A549 (cell line): Measurements from ENCODE around the gene RAP1GAP2. TPM values are rescaled to one million over a fixed set of nuclear protein-coding genes. Genes with fewer than 3 reads are reported as not detected.
A peak's percentile ranks its signal among the peaks of the same experiment; 100 is the strongest.

Experiments
- ATAC-seq, 2 experiments: fragments of 200-7000 bp in 1 of 2; fragments of >200 bp in 1 of 2; cut with Nextera tagmentation in 1 of 2; cut with Tn5 transposase in 1 of 2; 3 replicates each; pipeline versions ENCODE4 v1.8.0 to v1.9.1; 2018 to 2020; ENCODE audit warnings: mild to moderate bottlenecking in 1 of 2, moderate library complexity in 1 of 2
- CTCF ChIA-PET: fragments of 300-600 bp; sonication (Branson Sonifier 250); formaldehyde crosslinking; extraction: SDS; loops from one replicate; lab custom pipeline; 2021; ENCODE audit warnings: antibody characterized with exemption, inconsistent platforms; lab: Yijun Ruan, JAX
- POLR2A ChIA-PET: fragments of 350-600 bp; formaldehyde crosslinking; extraction: SDS; loops from one replicate; lab custom pipeline; 2021; ENCODE audit warnings: antibody characterized with exemption, inconsistent platforms; lab: Yijun Ruan, JAX
- DNase-seq, 2 experiments: peaks; one replicate each; pipeline versions ENCODE4 v3.0.0 to v3.0.0-alpha.2; 2011 to 2016; ENCODE audit warnings: low read depth in 1 of 2, low spot score in 1 of 2
- FAIRE-seq: peaks from 2 replicates; lab custom pipeline; 2011; peaks lifted over from hg19 to GRCh38; lab: Jason Lieb, UNC
- H3K27ac ChIP-seq, 2 experiments: fragments of >200 bp; sonication (Bioruptor Twin); formaldehyde crosslinking; 3 replicates each; pipeline ENCODE4 v1.5.1; 2016 to 2017
- H3K4me1 ChIP-seq: fragments of >200 bp; sonication (Bioruptor Twin); formaldehyde crosslinking; 3 replicates; pipeline ENCODE4 v1.6.1; 2016
- H3K4me2 ChIP-seq: fragments of >200 bp; sonication (Bioruptor Twin); formaldehyde crosslinking; 3 replicates; pipeline ENCODE4 v1.6.1; 2016
- H3K4me3 ChIP-seq: fragments of >200 bp; sonication (Bioruptor Twin); formaldehyde crosslinking; 3 replicates; pipeline ENCODE4 v1.5.1; 2016
- H3K9me3 ChIP-seq: fragments of >200 bp; sonication (Bioruptor Twin); formaldehyde crosslinking; 3 replicates; pipeline ENCODE4 v1.6.1; 2016
- ATOH8 ChIP-seq: fragments of 250-450 bp; sonication (Bioruptor Pico); IDR thresholded peaks from 2 replicates; pipeline ENCODE4 v1.5.0; 2020; ENCODE audit warnings: low read depth, mild to moderate bottlenecking, moderate library complexity
- BHLHE40 ChIP-seq: IDR thresholded peaks from 2 replicates; pipeline ENCODE4 v1.6.1; 2012; ENCODE audit warnings: low read depth, low read length, inconsistent platforms
- CBX2 ChIP-seq: fragments of 200-600 bp; sonication (generic); IDR thresholded peaks from 2 replicates; pipeline ENCODE4 v1.6.1; 2016; ENCODE audit warnings: low read depth, mild to moderate bottlenecking, borderline replicate concordance
- CTCF ChIP-seq: fragments of >200 bp; sonication (Bioruptor Twin); formaldehyde crosslinking; IDR thresholded peaks from 3 replicates; pipeline ENCODE4 v1.5.1; 2016
- EHF ChIP-seq: fragments of 250-450 bp; sonication (Bioruptor Pico); IDR thresholded peaks from 2 replicates; pipeline ENCODE4 v1.5.0; 2020; ENCODE audit warnings: mild to moderate bottlenecking
- ELK1 ChIP-seq: fragments of 150-350 bp; IDR thresholded peaks from 2 replicates; pipeline ENCODE4 v1.6.1; 2014; ENCODE audit warnings: low read depth, mild to moderate bottlenecking, low read length
- ESRRA ChIP-seq: fragments of 150-350 bp; IDR thresholded peaks from 2 replicates; pipeline ENCODE4 v1.6.1; 2014; ENCODE audit warnings: mild to moderate bottlenecking, low read length, borderline replicate concordance
- FOSB ChIP-seq: fragments of 250-450 bp; sonication (Bioruptor Pico); IDR thresholded peaks from 2 replicates; pipeline ENCODE4 v1.5.0; 2020; ENCODE audit warnings: mild to moderate bottlenecking, moderate library complexity
- FOSL2 ChIP-seq, 2 experiments: fragments of 450-650 bp in 1 of 2; fragments of >200 bp in 1 of 2; sonication (Bioruptor Twin) in 1 of 2; formaldehyde crosslinking; IDR thresholded peaks; 2 replicates each; pipeline versions ENCODE4 v1.5.0 to v1.6.1; 2016 to 2020; ENCODE audit warnings: mild to moderate bottlenecking in 1 of 2, moderate library complexity in 1 of 2
- HMGXB4 ChIP-seq: fragments of 250-450 bp; sonication (Bioruptor Pico); IDR thresholded peaks from 2 replicates; pipeline ENCODE4 v1.5.0; 2021; ENCODE audit warnings: mild to moderate bottlenecking, moderate library complexity, borderline replicate concordance
- HOXA7 ChIP-seq: fragments of 250-450 bp; sonication (Bioruptor Pico); IDR thresholded peaks from 2 replicates; pipeline ENCODE4 v1.5.0; 2020; ENCODE audit warnings: mild to moderate bottlenecking, moderate library complexity
- HOXB13 ChIP-seq: fragments of 250-450 bp; sonication (Bioruptor Pico); IDR thresholded peaks from 2 replicates; pipeline ENCODE4 v1.5.0; 2020; ENCODE audit warnings: low read depth, mild to moderate bottlenecking, moderate library complexity
- MAX ChIP-seq: IDR thresholded peaks from 2 replicates; pipeline ENCODE4 v1.6.1; 2012
- MYC ChIP-seq: IDR thresholded peaks from 2 replicates; pipeline ENCODE4 v1.6.1; 2012; ENCODE audit warnings: mild to moderate bottlenecking, inconsistent platforms, low read length, improper control_type of control experiment, borderline replicate concordance
- NFE2L2 ChIP-seq: fragments of 150-350 bp; conservative IDR thresholded peaks from 2 replicates; pipeline ENCODE4 v1.6.1; 2014; ENCODE audit warnings: low read length
- NPAS2 ChIP-seq: fragments of 250-450 bp; sonication (Bioruptor Pico); IDR thresholded peaks from 2 replicates; pipeline ENCODE4 v1.8.0; 2022; ENCODE audit warnings: mild to moderate bottlenecking, moderate library complexity, borderline replicate concordance
- NR3C1 ChIP-seq: fragments of >200 bp; sonication (Bioruptor Twin); formaldehyde crosslinking; IDR thresholded peaks from 3 replicates; pipeline ENCODE4 v1.6.1; 2017
- PBX3 ChIP-seq: IDR thresholded peaks from 2 replicates; pipeline ENCODE4 v1.6.1; 2012
- POLR2A ChIP-seq: IDR thresholded peaks from 2 replicates; pipeline ENCODE4 v1.6.1; 2012; ENCODE audit warnings: mild to moderate bottlenecking, low read length
- RAD21 ChIP-seq, 2 experiments: fragments of >200 bp in 1 of 2; sonication (Bioruptor Twin) in 1 of 2; formaldehyde crosslinking in 1 of 2; IDR thresholded peaks in 1 of 2; conservative IDR thresholded peaks in 1 of 2; 2 replicates in 1 of 2; 3 replicates in 1 of 2; pipeline ENCODE4 v1.6.1; 2012 to 2018; ENCODE audit warnings: inconsistent platforms in 1 of 2
- ZFP36 ChIP-seq: fragments of 450-650 bp; IDR thresholded peaks from 2 replicates; pipeline ENCODE4 v1.6.1; 2014; ENCODE audit warnings: borderline replicate concordance; ENCODE audit not compliant: partially characterized antibody
- WGBS: methylation state at CpG from one replicate; pipeline ENCODE4 v1.1.6; 2017; ENCODE audit errors: missing lambda C conversion rate; 5-methylcytosine and 5-hydroxymethylcytosine counted together
- polyA plus RNA-seq, 4 experiments: library from polyadenylated mRNA; depleted of rRNA in 3 of 4; stranded (reverse); fragments of >200 nt; fragmentation: RNase III in 1 of 4; extraction: RNeasy Plus Mini Kit Qiagen cat#74134 plus additional on column Dnase treatment in 1 of 4; gene quantifications; 2 replicates in 3 of 4; 3 replicates in 1 of 4; pipeline ENCODE4 v1.2.3, GENCODE V29; 2011 to 2017

RAP1GAP2 gene
- polyA plus RNA-seq, 2 of the 4 experiments (the other 2 are of a cell fraction), result 8.3 to 20.8 TPM

- no peak for TF ChIP-seq NPAS2
- no peak for TF ChIP-seq HOXA7 (CRISPR knock-in tag)
Observed at GRCh38 chr17:2947996-2948550, 151.8 kb downstream of the RAP1GAP2 start (continued).

GRCh38 chr17:2948721-2949468, 152.7 kb downstream of the RAP1GAP2 start:
- Histone ChIP-seq H3K4me2 (peak overlapping the region; percentile 51), H3K4me3 (no peak overlapping the region), H3K9me3 (no peaks in the 10 kb centered on the region), H3K27ac (peak overlapping the region; percentile 62 to 63; a peak in 5 of 6 replicates), H3K4me1 (peaks cover 28% of the 10 kb centered on the region)
- no peak for TF ChIP-seq PBX3
- 0 out of 2 replicates have a peak, but pooled peaks have one; percentile 1 for TF ChIP-seq NFE2L2
- ATAC-seq (peak; percentile 21 to 28; a peak in 5 of 6 replicates), DNase-seq (no peak), FAIRE-seq (no peak)
- 74% methylated on average over 19 of the region's 19 CpGs for WGBS
- ChIA-PET POLR2A (interaction anchor here (0.5 kb wide), 1 partner anchor 16 kb away, joined by 3 read pairs; no protein-coding TSS in a partner anchor), CTCF (interaction anchor here (1.0 to 2.5 kb wide), 7 partner anchors 10 to 163 kb away, joined by 3 to 20 read pairs (median 5); no protein-coding TSS in a partner anchor)

- peaks cover 32% of the 10 kb centered on the region for H3K4me1 ChIP-seq
- DNase-seq (peak; percentile 87 to 89), ATAC-seq (peak; percentile 87 to 94), FAIRE-seq (peak; percentile 77)
- POLR2A ChIA-PET, result interaction anchor here (0.5 kb wide), 2 partner anchors 17 to 1642 kb away, joined by 3 to 7 read pairs; no protein-coding TSS in a partner anchor
- H3K9me3 ChIP-seq, result no peaks in the 10 kb centered on the region
- H3K27ac ChIP-seq, result peak overlapping the region; percentile 62 to 63
- H3K4me2 ChIP-seq, result peak overlapping the region; percentile 51
- TF ChIP-seq HOXB13 (no peak), MYC (peak; percentile 70), BHLHE40 (no peak), ZFP36 (no peak), MAX (peak; percentile 79), FOSB (CRISPR knock-in tag) (no peak), NR3C1 (no peak), RAD21 (conservative IDR thresholded peaks at IDR 0.05 in 1 of 2, IDR thresholded peaks at IDR 0.05 in 1 of 2) (0 out of 5 replicates have a peak, but pooled peaks of 1 of the 2 experiments have one; percentile 10), ATOH8 (CRISPR knock-in tag) (no peak), ESRRA (no peak), EHF (CRISPR knock-in tag) (no peak), POLR2A (no peak), CBX2 (no peak), CTCF (no peak), FOSL2 (IDR thresholded peaks at IDR 0.05) (no peak), FOSL2 (CRISPR knock-in tag; IDR thresholded peaks at IDR 0.05) (peak; percentile 75), HMGXB4 (CRISPR knock-in tag) (no peak), ELK1 (no peak)
- no peak overlapping the region for H3K4me3 ChIP-seq
- WGBS, result 4% methylated on average over 7 of the region's 7 CpGs
- CTCF ChIA-PET, result interaction anchor here (0.7 to 2.4 kb wide), 10 partner anchors 10 to 163 kb away, joined by 3 to 13 read pairs (median 4); no protein-coding TSS in a partner anchor
Observed at GRCh38 chr17:2949469-2950044, 153.3 kb downstream of the RAP1GAP2 start.
